Endothelial cell of umbilical vein (primary cell): ENCODE measurements around the gene CERK. TPM values are rescaled to one million over a fixed set of nuclear protein-coding genes. Genes with fewer than 3 reads are reported as not detected.

Source experiments
- BruUV-seq: library from RNA; stranded (reverse); fragments of 400-500 nt; replicated peaks from 2 replicates; lab custom pipeline; 2021; lab: Mats Ljungman, UMichigan
- CTCF ChIA-PET: fragments of 300-600, 350-600 bp; sonication (Branson Sonifier 250); formaldehyde crosslinking; loops from one replicate; lab custom pipeline; 2021; ENCODE audit warnings: antibody characterized with exemption, inconsistent platforms; lab: Charles Lee
- POLR2A ChIA-PET: fragments of 300-600, 350-600 bp; sonication (Branson Sonifier 250); formaldehyde crosslinking; loops from one replicate; lab custom pipeline; 2021; ENCODE audit warnings: antibody characterized with exemption, inconsistent platforms; lab: Charles Lee
- DNase-seq: peaks from one replicate; pipeline ENCODE4 v3.0.0-alpha.2; 2011; ENCODE audit warnings: low read depth, low spot score
- FAIRE-seq: peaks from 2 replicates; lab custom pipeline; 2011; peaks lifted over from hg19 to GRCh38; lab: Jason Lieb, UNC
- H2AFZ ChIP-seq: 2 replicates; pipeline ENCODE4 v1.6.0; 2012; ENCODE audit warnings: low read depth, low read length, control low read depth, inconsistent platforms
- H3K27ac ChIP-seq: 2 replicates; pipeline ENCODE4 v1.5.1; 2011; ENCODE audit warnings: low read depth, mild to moderate bottlenecking, control low read depth, low read length, moderate library complexity; ENCODE audit not compliant: insufficient read depth
- H3K27me3 ChIP-seq, 2 experiments: 2 replicates each; pipeline versions ENCODE4 v1.6.0 to v1.6.1; 2011; ENCODE audit warnings: low read length in 2 of 2, mixed read lengths in 1 of 2; ENCODE audit not compliant: control insufficient read depth in 2 of 2, insufficient read depth in 2 of 2
- H3K36me3 ChIP-seq, 2 experiments: 2 replicates in 1 of 2; 3 replicates in 1 of 2; pipeline ENCODE4 v1.5.1; 2011; ENCODE audit warnings: low read length in 2 of 2, mild to moderate bottlenecking in 1 of 2, moderate library complexity in 1 of 2; ENCODE audit not compliant: control insufficient read depth in 2 of 2, insufficient read depth in 2 of 2; ENCODE audit errors: extremely low read depth in 1 of 2
- H3K4me1 ChIP-seq: 3 replicates; pipeline ENCODE4 v1.5.1; 2011; ENCODE audit warnings: mild to moderate bottlenecking, low read length; ENCODE audit not compliant: control insufficient read depth, insufficient read depth; ENCODE audit errors: extremely low read depth
- H3K4me2 ChIP-seq: 2 replicates; pipeline ENCODE4 v1.6.1; 2011; ENCODE audit warnings: low read length, control low read depth, mixed read lengths; ENCODE audit not compliant: insufficient read depth
- H3K4me3 ChIP-seq, 3 experiments: fragments of 200-600 bp in 1 of 3; sonication (generic), shearing (Covaris generic) in 1 of 3; replicated peaks in 1 of 3; 2 replicates each; pipeline ENCODE4 v1.5.1; 2011 to 2016; ENCODE audit warnings: control low read depth in 3 of 3, low read length in 3 of 3, mild to moderate bottlenecking in 2 of 3, inconsistent platforms in 1 of 3, low read depth in 1 of 3, moderate library complexity in 1 of 3; ENCODE audit not compliant: insufficient read depth in 1 of 3
- H3K79me2 ChIP-seq: 2 replicates; pipeline ENCODE4 v1.6.0; 2012; ENCODE audit warnings: low read length, inconsistent platforms; ENCODE audit not compliant: control insufficient read depth, insufficient read depth
- H3K9ac ChIP-seq: replicated peaks from 2 replicates; pipeline ENCODE3; 2011; ENCODE audit warnings: low read length, control low read depth; ENCODE audit not compliant: insufficient read depth; ENCODE audit errors: extremely low read depth
- H3K9me1 ChIP-seq: replicated peaks from 3 replicates; pipeline ENCODE4 v1.6.0; 2011; ENCODE audit warnings: mild to moderate bottlenecking, low read length; ENCODE audit not compliant: control insufficient read depth, insufficient read depth; ENCODE audit errors: extremely low read depth
- H3K9me3 ChIP-seq: replicated peaks from 2 replicates; pipeline ENCODE4 v1.5.1; 2012; ENCODE audit warnings: low read length, inconsistent platforms; ENCODE audit not compliant: control insufficient read depth, insufficient read depth
- H4K20me1 ChIP-seq: replicated peaks from 2 replicates; pipeline ENCODE3; 2011; ENCODE audit warnings: mild to moderate bottlenecking, low read length; ENCODE audit not compliant: control insufficient read depth, insufficient read depth; ENCODE audit errors: extremely low read depth
- EZH2 ChIP-seq: IDR thresholded peaks from 2 replicates; pipeline ENCODE4 v1.6.1; 2012; ENCODE audit warnings: borderline replicate concordance, low read depth, mild to moderate bottlenecking, moderate library complexity, low read length, inconsistent platforms; ENCODE audit not compliant: severe bottlenecking
- FOS ChIP-seq: IDR thresholded peaks from 2 replicates; pipeline ENCODE4 v1.6.1; 2011; ENCODE audit warnings: mild to moderate bottlenecking, low read length, moderate library complexity, borderline replicate concordance; ENCODE audit not compliant: insufficient read depth
- GATA2 ChIP-seq: IDR thresholded peaks from 2 replicates; pipeline ENCODE4 v1.7.0; 2011; ENCODE audit warnings: low read depth, mild to moderate bottlenecking, moderate library complexity, mixed read lengths, low read length; ENCODE audit not compliant: insufficient read length, insufficient read depth
- JUN ChIP-seq: IDR thresholded peaks from 2 replicates; pipeline ENCODE4 v1.6.1; 2011; ENCODE audit warnings: borderline replicate concordance, low read depth; ENCODE audit not compliant: insufficient read length, insufficient read depth
- MYC ChIP-seq: IDR thresholded peaks from one replicate; pipeline ENCODE4 v1.6.1; 2011; ENCODE audit warnings: mild to moderate bottlenecking, low read depth, low read length
- POLR2A ChIP-seq: IDR thresholded peaks from 2 replicates; pipeline ENCODE4 v1.6.1; 2012; ENCODE audit warnings: low read depth, mild to moderate bottlenecking, control low read depth, low read length
- POLR2AphosphoS5 ChIP-seq: IDR thresholded peaks from 2 replicates; pipeline ENCODE4 v1.6.1; 2012; ENCODE audit warnings: low read depth, mild to moderate bottlenecking, control low read depth, low read length, moderate library complexity; ENCODE audit not compliant: insufficient read depth
- dilution Hi-C: fragments of 300-500 bp; cut with MboI; formaldehyde crosslinking; loops from one replicate; pipeline ENCODE4 v1.15.0; 2019; ENCODE audit warnings: low sequenced_read_pairs; ENCODE audit not compliant: extremely low pct_ligation_motif_present
- intact Hi-C: fragments of 100-400 bp; cut with micrococcal nuclease; formaldehyde crosslinking; loops from one replicate; pipeline ENCODE4 v1.10.0; 2022
- polyA plus RNA-seq, 4 experiments: library from polyadenylated mRNA; depleted of rRNA in 3 of 4; stranded (reverse) in 3 of 4; unstranded in 1 of 4; fragments of >200 nt; gene quantifications; 2 replicates each; pipeline versions ENCODE4 v1.2.1 to v1.2.3, GENCODE V29; 2011 to 2012; ENCODE audit warnings: missing spikeins in 1 of 4
- total RNA-seq: library from RNA; stranded (reverse); gene quantifications from 2 replicates; pipeline ENCODE4 v1.2.3, GENCODE V29; 2021
- TF ChIP-seq, protein P1 (sequence below): IDR thresholded peaks from 2 replicates; pipeline ENCODE4 v1.6.1; 2011; ENCODE audit not compliant: insufficient read depth, insufficient read length
- TF ChIP-seq, protein P2 (sequence below), 2 donors: IDR thresholded peaks; 1 replicate in 1 of 2; 2 replicates in 1 of 2; pipeline ENCODE4 v1.5.1; 2011; ENCODE audit warnings: low read length in 2 of 2, mild to moderate bottlenecking in 2 of 2, moderate library complexity in 2 of 2, control low read depth in 1 of 2, inconsistent platforms in 1 of 2, low read depth in 1 of 2; ENCODE audit not compliant: insufficient read depth in 1 of 2; ENCODE audit errors: extremely low read depth in 1 of 2

CERK gene
- total and polyA plus RNA-seq, 2 donors (not counting 3 experiments of a cell fraction or from before 2014, with no cell fraction given), result 61.1 to 88.0 TPM

DNA sequence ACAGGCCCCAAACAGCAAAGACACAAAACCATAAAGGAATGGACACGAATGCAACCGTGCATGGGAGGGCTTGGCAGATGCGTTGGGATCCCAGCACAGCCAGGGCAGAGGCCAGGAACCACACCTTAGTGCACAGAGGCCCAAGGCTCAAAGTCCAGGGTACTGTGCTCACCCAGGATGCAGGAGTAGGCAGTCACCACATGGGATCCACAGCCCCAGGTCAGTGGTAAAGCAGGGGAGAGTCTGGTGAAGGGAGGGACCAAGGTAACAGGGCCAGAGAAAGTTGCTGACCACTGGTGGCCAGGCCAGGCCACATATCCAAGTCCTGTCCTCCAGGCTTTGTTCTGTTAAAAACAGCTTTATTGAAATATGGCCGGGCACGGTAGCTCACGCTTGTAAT, 6.5 kb upstream of the CERK start:
- intact Hi-C loops, result no loop called here
- Histone ChIP-seq H3K79me2 (no peaks in the 10 kb centered on the region), H3K4me3 (no peak overlapping the region), H4K20me1 (no peaks in the 10 kb centered on the region), H3K27me3 (no peaks in the 10 kb centered on the region), H3K9ac (no peak overlapping the region), H3K36me3 (no peaks in the 10 kb centered on the region), H3K27ac (no peak overlapping the region), H2AFZ (no peak overlapping the region), H3K9me3 (no peaks in the 10 kb centered on the region), H3K4me2 (no peak overlapping the region), H3K4me1 (peaks cover 13% of the 10 kb centered on the region), H3K9me1 (no peaks in the 10 kb centered on the region)
- ChIA-PET POLR2A (no interaction called here), CTCF (no interaction called here)
- DNase-seq (no peak), FAIRE-seq (no peak)
- BruUV-seq, result no TSS peak
- dilution Hi-C loops, result no loop called here
- TF ChIP-seq GATA2 (no peak), JUN (no peak), MYC (no peak)

DNA sequence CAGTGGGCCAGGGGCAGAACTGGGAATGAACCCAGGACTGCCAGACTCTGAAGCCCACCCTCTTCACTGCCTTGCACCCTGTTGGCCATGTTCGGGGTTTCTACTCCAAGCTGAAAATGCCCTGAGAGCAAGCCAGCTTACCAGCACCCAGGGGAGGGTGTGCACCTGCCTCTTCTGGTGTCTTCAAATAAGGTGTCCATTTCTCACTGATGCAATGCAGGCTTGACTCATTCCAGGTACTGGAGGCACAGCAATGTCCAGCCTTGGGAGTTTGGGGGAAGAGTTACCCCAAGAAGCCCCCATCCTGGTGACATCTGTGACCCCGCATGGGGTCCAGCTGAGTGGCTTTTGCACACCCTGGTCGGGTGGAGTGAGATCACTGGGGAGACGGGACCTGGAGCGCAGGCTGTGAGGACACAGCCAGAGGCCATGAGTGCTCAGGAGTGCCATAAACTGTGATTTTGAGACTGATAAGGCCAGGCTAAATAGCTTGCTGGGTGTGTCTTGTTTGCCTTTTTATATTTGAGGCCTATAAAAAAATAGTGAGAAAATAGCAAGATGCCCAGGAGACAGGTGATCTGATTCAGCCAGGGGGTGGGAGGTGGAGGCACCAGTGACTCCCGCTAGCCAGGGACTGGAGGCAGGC, 4.6 kb upstream of the CERK start:
- Histone ChIP-seq H3K36me3 (no peaks in the 10 kb centered on the region), H3K9me1 (no peaks in the 10 kb centered on the region), H3K79me2 (peaks cover 7% of the 10 kb centered on the region), H3K9ac (no peak overlapping the region), H3K27ac (no peak overlapping the region), H3K4me3 (no peak overlapping the region), H3K4me2 (no peak overlapping the region), H3K9me3 (no peaks in the 10 kb centered on the region), H3K27me3 (no peaks in the 10 kb centered on the region), H4K20me1 (no peaks in the 10 kb centered on the region), H3K4me1 (peaks cover 8% of the 10 kb centered on the region), H2AFZ (no peak overlapping the region)
- ChIA-PET CTCF (interaction anchor here (0.9 to 4.3 kb wide), 4 partner anchors 17 to 60 kb away, joined by 3 to 40 read pairs (median 3); no protein-coding TSS in a partner anchor), POLR2A (interaction anchor here (0.6 to 0.7 kb wide), 3 partner anchors 20 to 118 kb away, joined by 3 read pairs; partner anchors contain the start of gene TBC1D22A)
- no peak for DNase-seq
- dilution Hi-C loops, result no loop called here
- FAIRE-seq, result no peak
- TF ChIP-seq POLR2AphosphoS5 (no peak), MYC (no peak), EZH2 (no peak), FOS (no peak), GATA2 (no peak), JUN (no peak), POLR2A (no peak)
- TF ChIP-seq, protein P1, sequence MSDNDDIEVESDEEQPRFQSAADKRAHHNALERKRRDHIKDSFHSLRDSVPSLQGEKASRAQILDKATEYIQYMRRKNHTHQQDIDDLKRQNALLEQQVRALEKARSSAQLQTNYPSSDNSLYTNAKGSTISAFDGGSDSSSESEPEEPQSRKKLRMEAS, result no peak
- TF ChIP-seq, protein P2, sequence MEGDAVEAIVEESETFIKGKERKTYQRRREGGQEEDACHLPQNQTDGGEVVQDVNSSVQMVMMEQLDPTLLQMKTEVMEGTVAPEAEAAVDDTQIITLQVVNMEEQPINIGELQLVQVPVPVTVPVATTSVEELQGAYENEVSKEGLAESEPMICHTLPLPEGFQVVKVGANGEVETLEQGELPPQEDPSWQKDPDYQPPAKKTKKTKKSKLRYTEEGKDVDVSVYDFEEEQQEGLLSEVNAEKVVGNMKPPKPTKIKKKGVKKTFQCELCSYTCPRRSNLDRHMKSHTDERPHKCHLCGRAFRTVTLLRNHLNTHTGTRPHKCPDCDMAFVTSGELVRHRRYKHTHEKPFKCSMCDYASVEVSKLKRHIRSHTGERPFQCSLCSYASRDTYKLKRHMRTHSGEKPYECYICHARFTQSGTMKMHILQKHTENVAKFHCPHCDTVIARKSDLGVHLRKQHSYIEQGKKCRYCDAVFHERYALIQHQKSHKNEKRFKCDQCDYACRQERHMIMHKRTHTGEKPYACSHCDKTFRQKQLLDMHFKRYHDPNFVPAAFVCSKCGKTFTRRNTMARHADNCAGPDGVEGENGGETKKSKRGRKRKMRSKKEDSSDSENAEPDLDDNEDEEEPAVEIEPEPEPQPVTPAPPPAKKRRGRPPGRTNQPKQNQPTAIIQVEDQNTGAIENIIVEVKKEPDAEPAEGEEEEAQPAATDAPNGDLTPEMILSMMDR (IDR thresholded peaks at IDR 0.05; ENCODE audit: extremely low read depth in 1 of 2, insufficient read depth in 1 of 2, low read depth in 1 of 2, low read length in 2 of 2), result no peak
- intact Hi-C loops, result no loop called here
- no TSS peak for BruUV-seq
